ENCODE results near the gene TOP1. TPM values are rescaled to one million over a fixed set of nuclear protein-coding genes. Genes with fewer than 3 reads are reported as not detected.

Gene TOP1
- total RNA-seq, 1 donor from 2014 or later: 52.0 TPM

GRCh38 chr20:41161886-41162285 is 133.3 kb downstream of the TOP1 start:
- no peak for DNase-seq
- Histone ChIP-seq H3K9me3 (no peaks in the 10 kb centered on the region), H3K27ac (peak overlapping the region; percentile 31), H3K4me3 (no peak overlapping the region), H3K27me3 (ENCODE audit: low read depth) (no peaks in the 10 kb centered on the region), H3K36me3 (peaks cover 57% of the 10 kb centered on the region), H3K4me1 (peaks cover 32% of the 10 kb centered on the region)
- TF ChIP-seq CTCF (IDR thresholded peaks at IDR 0.05): no peak
- no peak for ATAC-seq
- intact Hi-C loops (cut with DNase I): no loop called here

DNA sequence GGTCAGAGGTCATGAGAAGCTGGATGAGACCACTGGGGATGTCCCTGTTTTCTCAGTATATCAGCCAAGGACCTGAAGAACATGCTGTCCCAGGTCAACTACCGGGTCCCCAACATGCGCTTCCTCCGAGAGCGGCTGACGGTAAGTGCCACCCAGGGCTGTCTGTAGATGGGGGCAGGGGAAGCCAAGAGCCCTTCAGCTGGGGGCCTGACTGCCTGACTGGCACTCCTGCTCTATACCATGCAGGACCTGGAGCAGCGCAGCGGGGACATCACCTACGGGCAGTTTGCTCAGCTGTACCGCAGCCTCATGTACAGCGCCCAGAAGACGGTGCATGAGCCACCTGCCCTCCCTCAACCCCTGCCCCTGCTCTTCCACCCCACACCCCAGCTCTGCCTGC is 133.8 kb downstream of the TOP1 start:
- no peak for DNase-seq
- Histone ChIP-seq H3K4me1 (peaks cover 27% of the 10 kb centered on the region), H3K4me3 (no peak overlapping the region), H3K27me3 (ENCODE audit: low read depth) (no peaks in the 10 kb centered on the region), H3K27ac (peak overlapping the region; percentile 31), H3K9me3 (no peaks in the 10 kb centered on the region), H3K36me3 (peaks cover 62% of the 10 kb centered on the region)
- TF ChIP-seq CTCF (IDR thresholded peaks at IDR 0.05): no peak
- intact Hi-C loops (cut with DNase I): no loop called here
- ATAC-seq: no peak

- ATAC-seq: no peak
- intact Hi-C loops (cut with DNase I): no loop called here
Measured at GRCh38 chr20:41163821-41164220, 135.2 kb downstream of the TOP1 start.

DNA sequence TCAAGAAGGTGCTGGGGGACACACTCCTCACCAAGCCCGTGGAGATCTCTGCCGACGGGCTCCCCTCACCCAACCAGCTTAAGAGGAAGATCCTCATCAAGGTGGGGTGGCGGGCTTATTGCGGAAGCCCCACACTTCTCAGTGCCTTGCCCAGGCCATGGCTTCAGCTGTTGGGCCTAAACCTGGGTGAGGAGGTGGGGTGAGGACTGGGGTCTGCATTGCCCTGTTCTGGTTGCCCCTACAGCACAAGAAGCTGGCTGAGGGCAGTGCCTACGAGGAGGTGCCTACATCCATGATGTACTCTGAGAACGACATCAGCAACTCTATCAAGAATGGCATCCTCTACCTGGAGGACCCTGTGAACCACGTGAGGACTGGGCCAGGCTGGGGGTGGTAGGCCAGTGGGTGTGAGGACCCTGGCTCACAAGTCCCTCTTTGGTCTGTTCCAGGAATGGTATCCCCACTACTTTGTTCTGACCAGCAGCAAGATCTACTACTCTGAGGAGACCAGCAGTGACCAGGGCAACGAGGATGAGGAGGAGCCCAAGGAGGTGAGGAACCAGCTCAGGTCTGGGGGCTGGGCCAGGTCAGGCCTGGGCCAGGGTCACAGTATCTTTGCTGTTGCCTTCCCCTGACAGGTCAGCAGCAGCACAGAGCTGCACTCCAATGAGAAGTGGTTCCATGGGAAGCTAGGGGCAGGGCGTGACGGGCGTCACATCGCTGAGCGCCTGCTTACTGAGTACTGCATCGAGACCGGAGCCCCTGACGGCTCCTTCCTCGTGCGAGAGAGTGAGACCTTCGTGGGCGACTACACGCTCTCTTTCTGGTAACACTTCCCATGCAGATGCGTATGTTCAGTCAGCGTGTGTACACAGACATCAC is 136.6 kb downstream of the TOP1 start:
- Histone ChIP-seq H3K27me3 (ENCODE audit: low read depth) (no peaks in the 10 kb centered on the region), H3K9me3 (no peaks in the 10 kb centered on the region), H3K36me3 (peaks cover 83% of the 10 kb centered on the region), H3K27ac (no peak overlapping the region), H3K4me3 (no peak overlapping the region), H3K4me1 (peaks cover under 1% of the 10 kb centered on the region)
- TF ChIP-seq CTCF (IDR thresholded peaks at IDR 0.05): no peak
- no peak for DNase-seq
- intact Hi-C loops (cut with DNase I): no loop called here
- ATAC-seq: no peak

More at GRCh38 chr20:41163821-41164220, 135.2 kb downstream of the TOP1 start:
- H3K27ac ChIP-seq: no peak overlapping the region
- peaks cover 77% of the 10 kb centered on the region for H3K36me3 ChIP-seq
- no peaks in the 10 kb centered on the region for H3K27me3 ChIP-seq (ENCODE audit: low read depth)
- no peak for TF ChIP-seq CTCF (IDR thresholded peaks at IDR 0.05)
- H3K4me1 ChIP-seq: peaks cover 13% of the 10 kb centered on the region
- no peaks in the 10 kb centered on the region for H3K9me3 ChIP-seq
- no peak overlapping the region for H3K4me3 ChIP-seq
- DNase-seq: no peak

DNA sequence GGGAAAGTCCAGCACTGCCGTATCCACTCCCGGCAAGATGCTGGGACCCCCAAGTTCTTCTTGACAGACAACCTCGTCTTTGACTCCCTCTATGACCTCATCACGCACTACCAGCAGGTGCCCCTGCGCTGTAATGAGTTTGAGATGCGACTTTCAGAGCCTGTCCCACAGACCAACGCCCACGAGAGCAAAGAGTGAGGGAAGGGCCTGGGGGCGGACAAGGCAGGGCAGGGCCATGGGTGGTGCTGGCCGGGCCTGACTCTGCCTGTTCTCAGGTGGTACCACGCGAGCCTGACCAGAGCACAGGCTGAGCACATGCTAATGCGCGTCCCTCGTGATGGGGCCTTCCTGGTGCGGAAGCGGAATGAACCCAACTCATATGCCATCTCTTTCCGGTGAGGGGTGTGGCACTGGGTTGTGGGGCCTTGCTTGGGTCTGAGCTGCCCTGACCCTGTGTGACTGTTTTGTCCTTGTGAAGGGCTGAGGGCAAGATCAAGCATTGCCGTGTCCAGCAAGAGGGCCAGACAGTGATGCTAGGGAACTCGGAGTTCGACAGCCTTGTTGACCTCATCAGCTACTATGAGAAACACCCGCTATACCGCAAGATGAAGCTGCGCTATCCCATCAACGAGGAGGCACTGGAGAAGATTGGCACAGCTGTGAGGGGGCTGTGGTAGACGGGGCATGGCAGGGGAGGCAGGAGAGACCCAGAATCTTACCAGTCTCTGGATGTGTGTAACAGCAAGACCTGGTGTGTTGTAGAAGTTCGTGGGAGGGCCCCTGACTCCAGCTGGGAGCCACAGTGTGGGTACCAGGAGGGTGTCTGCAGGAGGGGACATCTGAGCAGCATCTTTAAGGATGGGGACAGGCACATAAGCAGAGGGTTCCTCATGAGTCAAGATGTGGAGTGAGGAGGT is 137.8 kb downstream of the TOP1 start:
- no peak overlapping the region for H3K4me3 ChIP-seq
- peaks cover 92% of the 10 kb centered on the region for H3K36me3 ChIP-seq
- no peak for DNase-seq
- no peak for TF ChIP-seq CTCF (IDR thresholded peaks at IDR 0.05)
- no peak for ATAC-seq
- H3K9me3 ChIP-seq: no peaks in the 10 kb centered on the region
- intact Hi-C loops (cut with DNase I): no loop called here
- H3K27me3 ChIP-seq (ENCODE audit: low read depth): no peaks in the 10 kb centered on the region
- H3K27ac ChIP-seq: no peak overlapping the region
- no peaks in the 10 kb centered on the region for H3K4me1 ChIP-seq
